ENCODE results near the gene VPS52.
"Not testable (repeated sequence)": the region's sequence is repeated elsewhere in the genome, so short reads cannot be mapped to it uniquely, and the experiment has no call there.

Gene VPS52

DNA sequence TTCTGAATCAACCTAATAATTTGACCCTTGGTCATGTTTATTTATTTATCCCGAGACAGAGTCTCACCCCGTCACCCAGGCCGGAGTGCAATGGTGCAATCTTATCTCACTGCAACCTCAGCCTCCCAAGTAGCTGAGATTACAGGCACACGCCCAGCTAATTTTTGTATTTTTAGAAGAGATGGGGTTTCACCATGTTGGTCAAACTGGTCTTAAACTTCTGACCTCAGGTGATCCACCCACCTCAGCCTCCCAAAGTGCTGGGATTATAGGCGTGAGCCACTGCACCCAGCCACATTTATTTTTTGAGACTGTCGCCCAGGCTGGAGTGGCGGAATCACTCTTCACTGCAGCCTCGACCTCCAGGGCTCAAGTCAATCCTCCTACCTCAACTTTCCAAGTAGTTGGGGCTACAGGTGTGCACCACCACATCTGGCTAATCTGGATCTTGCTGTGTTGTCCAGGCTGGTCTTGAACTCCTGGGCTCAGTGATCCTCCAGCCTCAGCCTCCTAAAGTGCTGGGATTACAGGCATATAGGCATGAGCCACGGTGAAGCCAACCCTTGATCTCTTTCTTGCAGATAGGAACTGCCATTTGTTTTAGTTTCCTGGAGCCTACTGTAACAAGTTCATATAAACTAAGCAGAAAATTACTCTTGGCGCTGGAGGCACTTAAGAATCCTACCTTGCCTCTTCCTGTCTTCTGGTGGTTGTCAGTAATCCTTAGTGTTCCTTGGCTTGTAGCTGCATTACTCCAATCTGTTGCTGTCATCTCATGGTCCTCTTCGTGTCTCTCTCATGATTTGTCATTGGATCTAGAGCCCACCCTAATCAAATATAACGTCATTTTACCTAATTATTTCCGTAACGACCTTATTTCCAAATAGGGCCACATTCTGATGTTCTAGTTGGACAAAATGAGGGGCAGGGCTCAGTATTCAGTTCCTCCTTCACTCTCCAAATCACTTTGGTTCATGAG, 2.5 kb upstream of the VPS52 start:
- Mint-ChIP-seq H3K27ac (peak overlapping the region; percentile 6 to 100 (median 22)), H3K27me3 (ENCODE audit: low read depth) (no peaks in the 10 kb centered on the region), H3K4me3 (peak overlapping the region; percentile 96 to 97 (median 97)), H3K4me1 (peaks cover 59% of the 10 kb centered on the region), H3K36me3 (ENCODE audit: low read depth) (peaks cover 39% of the 10 kb centered on the region), H3K9me3 (no peaks in the 10 kb centered on the region)
- TF ChIP-seq, protein P1, sequence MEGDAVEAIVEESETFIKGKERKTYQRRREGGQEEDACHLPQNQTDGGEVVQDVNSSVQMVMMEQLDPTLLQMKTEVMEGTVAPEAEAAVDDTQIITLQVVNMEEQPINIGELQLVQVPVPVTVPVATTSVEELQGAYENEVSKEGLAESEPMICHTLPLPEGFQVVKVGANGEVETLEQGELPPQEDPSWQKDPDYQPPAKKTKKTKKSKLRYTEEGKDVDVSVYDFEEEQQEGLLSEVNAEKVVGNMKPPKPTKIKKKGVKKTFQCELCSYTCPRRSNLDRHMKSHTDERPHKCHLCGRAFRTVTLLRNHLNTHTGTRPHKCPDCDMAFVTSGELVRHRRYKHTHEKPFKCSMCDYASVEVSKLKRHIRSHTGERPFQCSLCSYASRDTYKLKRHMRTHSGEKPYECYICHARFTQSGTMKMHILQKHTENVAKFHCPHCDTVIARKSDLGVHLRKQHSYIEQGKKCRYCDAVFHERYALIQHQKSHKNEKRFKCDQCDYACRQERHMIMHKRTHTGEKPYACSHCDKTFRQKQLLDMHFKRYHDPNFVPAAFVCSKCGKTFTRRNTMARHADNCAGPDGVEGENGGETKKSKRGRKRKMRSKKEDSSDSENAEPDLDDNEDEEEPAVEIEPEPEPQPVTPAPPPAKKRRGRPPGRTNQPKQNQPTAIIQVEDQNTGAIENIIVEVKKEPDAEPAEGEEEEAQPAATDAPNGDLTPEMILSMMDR (IDR thresholded peaks at IDR 0.05; ENCODE audit: unreplicated experiment in 3 of 3): no peak

DNA sequence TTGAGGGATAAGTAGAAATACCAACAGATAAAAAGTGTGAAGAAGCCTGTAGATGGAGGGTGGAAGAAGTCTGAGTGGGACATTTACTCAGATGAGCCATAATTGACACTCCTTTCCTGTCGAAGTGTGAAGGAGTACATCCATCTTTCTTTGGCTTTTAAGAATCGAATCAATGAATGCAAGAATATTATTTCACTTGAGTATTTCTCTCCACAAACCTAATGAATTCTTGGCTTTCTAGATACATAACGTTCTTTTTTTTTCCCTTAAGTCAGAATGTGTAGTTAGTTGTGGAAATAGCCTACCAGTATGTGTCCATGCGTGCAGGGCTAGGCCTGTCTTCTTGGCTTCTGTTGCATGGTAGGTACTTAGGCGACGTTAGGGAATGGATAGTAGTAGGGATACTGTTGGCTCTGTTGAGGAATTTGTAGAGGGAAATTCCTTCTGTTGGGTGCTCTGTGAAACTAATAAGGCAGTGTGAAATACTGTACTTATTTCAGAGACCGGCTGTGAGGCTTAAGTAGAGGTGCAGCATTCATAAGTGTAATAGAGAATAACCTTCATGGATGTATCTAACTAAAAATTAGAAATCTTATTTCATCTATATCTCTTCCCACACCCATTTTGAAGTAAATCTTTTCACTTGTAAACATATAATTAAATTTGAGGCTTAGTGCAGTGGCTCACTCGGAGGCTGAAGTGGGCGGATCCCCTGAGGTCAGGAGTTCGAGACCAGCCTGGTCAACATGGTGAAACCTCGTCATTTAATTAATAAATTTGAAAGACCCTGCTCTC, 1.6 kb upstream of the VPS52 start:
- Mint-ChIP-seq H3K4me3 (peak overlapping the region; percentile 96 to 97 (median 97)), H3K27ac (peak overlapping the region; percentile 21 to 100 (median 100)), H3K27me3 (ENCODE audit: low read depth) (no peaks in the 10 kb centered on the region), H3K36me3 (ENCODE audit: low read depth) (peaks cover 39% of the 10 kb centered on the region), H3K9me3 (no peaks in the 10 kb centered on the region), H3K4me1 (peaks cover 59% of the 10 kb centered on the region)
- TF ChIP-seq, protein P1 (IDR thresholded peaks at IDR 0.05; ENCODE audit: unreplicated experiment in 3 of 3): no peak

DNA sequence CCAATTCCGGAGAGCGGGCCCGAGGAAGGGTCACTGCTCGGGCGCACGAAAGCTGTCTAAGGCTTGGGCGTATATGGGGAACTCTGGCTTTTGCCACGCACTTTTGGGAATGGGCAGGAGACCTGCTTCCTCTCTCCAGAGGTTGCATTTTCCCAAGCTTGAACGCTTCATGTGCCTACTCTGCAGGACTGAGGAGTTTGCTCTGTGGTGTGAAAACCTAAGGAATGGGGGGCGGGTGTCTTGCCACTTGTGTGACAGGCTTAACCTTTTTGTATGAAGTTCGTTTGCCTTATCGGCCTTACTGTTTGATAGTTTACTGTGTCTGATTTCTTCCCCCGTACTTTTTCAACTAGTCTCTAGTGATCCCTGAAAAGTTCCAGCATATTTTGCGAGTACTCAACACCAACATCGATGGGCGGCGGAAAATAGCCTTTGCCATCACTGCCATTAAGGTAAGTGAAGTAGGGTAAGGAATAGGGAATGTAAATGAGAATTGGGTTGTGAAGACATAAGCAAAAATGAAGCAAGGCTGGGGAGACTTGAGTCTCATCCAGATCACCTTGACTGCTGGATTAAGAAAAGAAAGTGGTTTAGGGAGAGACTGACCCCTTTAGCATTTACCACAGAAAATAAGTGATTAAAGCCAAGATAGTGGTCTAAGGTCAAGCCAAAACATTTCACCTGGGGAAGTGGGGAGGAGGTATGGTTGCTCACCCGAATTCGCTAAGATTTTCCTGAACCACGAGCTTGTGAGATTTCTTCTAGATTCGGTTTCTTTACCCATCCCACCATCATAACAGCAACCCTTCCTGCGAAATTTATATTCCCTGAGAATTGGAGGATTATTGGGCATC, 826 bp upstream of the VPS52 start:
- TF ChIP-seq, protein P1 (IDR thresholded peaks at IDR 0.05; ENCODE audit: unreplicated experiment in 3 of 3): no peak
- peak overlapping the region; percentile 96 to 97 (median 97) for H3K4me3 Mint-ChIP-seq
- peak overlapping the region; percentile 100 for H3K27ac Mint-ChIP-seq
- H3K4me1 Mint-ChIP-seq: peaks cover 59% of the 10 kb centered on the region
- H3K27me3 Mint-ChIP-seq (ENCODE audit: low read depth): no peaks in the 10 kb centered on the region
- H3K9me3 Mint-ChIP-seq: no peaks in the 10 kb centered on the region
- H3K36me3 Mint-ChIP-seq (ENCODE audit: low read depth): peaks cover 46% of the 10 kb centered on the region

DNA sequence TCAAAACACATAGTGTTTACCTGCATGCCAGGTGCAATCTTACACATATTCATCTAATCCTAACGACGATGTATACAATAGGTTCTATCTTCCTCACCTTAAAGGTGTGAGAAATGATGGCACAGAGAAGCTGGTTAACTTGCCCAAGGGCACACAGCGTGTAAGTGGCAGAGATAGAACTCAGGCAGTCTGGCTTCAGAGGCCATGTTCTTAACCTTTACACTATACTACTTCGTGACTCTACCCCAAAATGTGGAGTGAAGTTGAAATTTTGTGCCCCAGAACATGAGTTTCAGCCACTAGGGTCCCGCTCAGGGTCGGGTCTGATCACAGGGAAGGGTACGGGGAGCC, 584 bp downstream of the VPS52 start:
- no peaks in the 10 kb centered on the region for H3K27me3 Mint-ChIP-seq (ENCODE audit: low read depth)
- peaks cover 54% of the 10 kb centered on the region for H3K36me3 Mint-ChIP-seq (ENCODE audit: low read depth)

DNA sequence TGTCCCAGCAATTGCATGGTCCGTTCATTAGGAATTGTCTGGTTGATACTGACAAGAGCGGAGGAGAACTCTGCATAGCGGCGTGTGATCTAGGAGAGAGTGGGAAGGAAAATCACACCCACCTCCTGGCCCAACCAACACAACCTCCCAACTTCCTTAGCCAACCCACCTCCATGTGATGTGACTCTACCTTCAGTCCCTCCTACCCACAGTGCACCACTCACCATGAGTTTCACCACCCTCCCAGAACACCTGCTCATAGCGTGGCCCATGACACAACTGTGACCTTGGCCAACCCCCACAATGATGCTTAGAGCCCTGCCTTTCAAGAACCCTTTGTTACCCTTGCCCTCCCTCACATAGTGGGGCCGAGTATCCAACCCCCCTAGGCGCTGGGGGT, 7.7 kb downstream of the VPS52 start:
- Mint-ChIP-seq H3K27me3 (ENCODE audit: low read depth) (no peaks in the 10 kb centered on the region), H3K27ac (no peak overlapping the region), H3K4me1 (no peaks in the 10 kb centered on the region), H3K9me3 (no peaks in the 10 kb centered on the region), H3K36me3 (ENCODE audit: low read depth) (peaks cover 68% of the 10 kb centered on the region), H3K4me3 (no peak overlapping the region)
- TF ChIP-seq, protein P1 (IDR thresholded peaks at IDR 0.05; ENCODE audit: unreplicated experiment in 3 of 3): no peak

More for the DNA sequence above, 584 bp downstream of the VPS52 start:
- H3K4me1 Mint-ChIP-seq: peaks cover 52% of the 10 kb centered on the region
- TF ChIP-seq, protein P1 (IDR thresholded peaks at IDR 0.05; ENCODE audit: unreplicated experiment in 3 of 3): no peak
- H3K9me3 Mint-ChIP-seq: no peaks in the 10 kb centered on the region
- peak overlapping the region; percentile 96 to 97 (median 97) for H3K4me3 Mint-ChIP-seq
- peak overlapping the region; percentile 100 for H3K27ac Mint-ChIP-seq

DNA sequence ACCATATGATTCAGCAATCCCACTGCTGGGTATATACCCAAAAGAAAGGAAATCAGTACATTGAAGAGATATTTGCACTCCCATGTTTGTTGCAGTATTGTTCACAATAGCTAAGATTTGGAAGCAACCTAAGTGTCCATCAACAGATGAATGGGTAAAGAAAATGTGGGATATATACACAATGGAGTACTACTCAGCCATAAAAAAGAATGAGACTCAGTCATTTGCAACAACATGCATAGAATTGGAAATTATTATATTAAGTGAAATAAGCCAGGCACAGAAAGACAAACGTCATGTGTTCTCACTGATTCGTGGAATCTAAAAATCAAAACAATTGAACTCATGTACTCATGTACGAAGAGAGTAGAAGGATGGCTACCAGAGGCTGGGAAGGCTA, 9.2 kb downstream of the VPS52 start:
- H3K4me3 Mint-ChIP-seq; H3K4me1 Mint-ChIP-seq; H3K9me3 Mint-ChIP-seq; H3K27ac Mint-ChIP-seq; H3K27me3 Mint-ChIP-seq (ENCODE audit: low read depth): not testable (repeated sequence)
- peaks cover 69% of the 10 kb centered on the region for H3K36me3 Mint-ChIP-seq (ENCODE audit: low read depth)

All from nephron (organoid).